HEK293 (cell line): Measurements from ENCODE around the gene DAPK2.

Experiments
- CTCF ChIA-PET: fragments of 350-600 bp; formaldehyde crosslinking; extraction: SDS; loops from one replicate; lab custom pipeline; 2021; ENCODE audit warnings: antibody characterized with exemption; lab: Yijun Ruan, JAX
- POLR2A ChIA-PET: fragments of 300-600 bp; formaldehyde crosslinking; extraction: SDS; loops from one replicate; lab custom pipeline; 2020; ENCODE audit warnings: antibody characterized with exemption, inconsistent platforms; lab: Yijun Ruan, JAX
- H3K27ac ChIP-seq: fragments of 200-500 bp; sonication (Bioruptor generic); 2 replicates; pipeline ENCODE4 v1.5.1; 2014; ENCODE audit warnings: low read depth, low read length, control low read depth, inconsistent platforms; ENCODE audit errors: extremely low read depth
- H3K36me3 ChIP-seq, 2 experiments: fragments of 200-500 bp in 1 of 2; sonication (Bioruptor generic) in 1 of 2; 1 replicate in 1 of 2; 2 replicates in 1 of 2; pipeline ENCODE4 v1.5.1; 2014 to 2017; ENCODE audit warnings: inconsistent platforms in 2 of 2, low read length in 2 of 2; ENCODE audit not compliant: control insufficient read depth in 2 of 2, insufficient read depth in 1 of 2
- H3K4me1 ChIP-seq: fragments of 200-500 bp; sonication (Bioruptor generic); 2 replicates; pipeline ENCODE4 v1.5.1; 2014; ENCODE audit warnings: mild to moderate bottlenecking, low read length, inconsistent platforms; ENCODE audit not compliant: control insufficient read depth, insufficient read depth
- H3K4me3 ChIP-seq: 2 replicates; pipeline ENCODE4 v1.5.1; 2011; ENCODE audit warnings: low read depth, mild to moderate bottlenecking, control low read depth, low read length, moderate library complexity
- H3K9me3 ChIP-seq: fragments of 200-500 bp; sonication (Bioruptor generic); 2 replicates; pipeline ENCODE4 v1.5.1; 2014; ENCODE audit warnings: low read depth, low read length, inconsistent platforms; ENCODE audit not compliant: control insufficient read depth, insufficient read depth
- GLIS1 ChIP-seq: fragments of 450-650 bp; formaldehyde crosslinking; IDR thresholded peaks from 2 replicates; pipeline ENCODE4 v1.5.1; 2016; ENCODE audit warnings: missing biosample characterization, missing genetic modification characterization
- SETDB1 ChIP-seq: IDR thresholded peaks from one replicate; pipeline ENCODE4 v1.6.1; 2017; ENCODE audit warnings: mild to moderate bottlenecking, low read length, moderate library complexity, mixed read lengths; ENCODE audit not compliant: insufficient read length
- ZBTB20 ChIP-seq: fragments of 450-650 bp; formaldehyde crosslinking; IDR thresholded peaks from 2 replicates; pipeline ENCODE4 v1.5.1; 2016; ENCODE audit warnings: missing biosample characterization, missing genetic modification characterization
- ZFP37 ChIP-seq: fragments of 450-650 bp; formaldehyde crosslinking; IDR thresholded peaks from 2 replicates; pipeline ENCODE4 v1.5.1; 2016; ENCODE audit warnings: missing biosample characterization, missing genetic modification characterization
- ZFP41 ChIP-seq: fragments of 450-650 bp; formaldehyde crosslinking; IDR thresholded peaks from 2 replicates; pipeline ENCODE4 v1.5.1; 2016; ENCODE audit warnings: missing biosample characterization, missing genetic modification characterization, borderline replicate concordance
- ZNF169 ChIP-seq: fragments of 450-650 bp; formaldehyde crosslinking; IDR thresholded peaks from 2 replicates; pipeline ENCODE4 v1.5.1; 2016; ENCODE audit warnings: missing biosample characterization, missing genetic modification characterization
- ZNF324 ChIP-seq: fragments of 450-650 bp; formaldehyde crosslinking; IDR thresholded peaks from 2 replicates; pipeline ENCODE4 v1.5.1; 2016; ENCODE audit warnings: missing biosample characterization, missing genetic modification characterization
- ZNF394 ChIP-seq: fragments of 450-650 bp; formaldehyde crosslinking; IDR thresholded peaks from 2 replicates; pipeline ENCODE4 v1.5.1; 2016; ENCODE audit warnings: missing biosample characterization, missing genetic modification characterization, mild to moderate bottlenecking, moderate library complexity, borderline replicate concordance
- ZNF548 ChIP-seq: fragments of 450-650 bp; formaldehyde crosslinking; IDR thresholded peaks from 2 replicates; pipeline ENCODE4 v1.5.1; 2016; ENCODE audit warnings: missing biosample characterization, missing genetic modification characterization
- ZNF596 ChIP-seq: fragments of 450-650 bp; IDR thresholded peaks from 2 replicates; pipeline ENCODE4 v1.5.0; 2018; ENCODE audit warnings: missing biosample characterization, mild to moderate bottlenecking, missing genetic modification characterization, moderate library complexity
- ZNF629 ChIP-seq: fragments of 450-650 bp; formaldehyde crosslinking; IDR thresholded peaks from 2 replicates; pipeline ENCODE4 v1.5.1; 2017; ENCODE audit warnings: missing biosample characterization, missing genetic modification characterization
- TF ChIP-seq, protein P1 (sequence below): fragments of 450-650 bp; IDR thresholded peaks from 2 replicates; pipeline ENCODE4 v1.5.1; 2018; ENCODE audit warnings: missing biosample characterization, missing genetic modification characterization
- TF ChIP-seq, protein P2 (sequence below): IDR thresholded peaks from 2 replicates; pipeline ENCODE4 v1.6.1; 2011; ENCODE audit warnings: mild to moderate bottlenecking, low read depth, low read length, borderline replicate concordance
- TF ChIP-seq, protein P3 (sequence below): fragments of 450-650 bp; formaldehyde crosslinking; IDR thresholded peaks from 2 replicates; pipeline ENCODE4 v1.5.1; 2017; ENCODE audit warnings: missing biosample characterization, mild to moderate bottlenecking, missing genetic modification characterization, moderate library complexity
- TF ChIP-seq, protein P4 (sequence below): fragments of 450-650 bp; formaldehyde crosslinking; IDR thresholded peaks from 2 replicates; pipeline ENCODE4 v1.5.1; 2016; ENCODE audit warnings: missing biosample characterization, missing genetic modification characterization
- TF ChIP-seq, protein P5 (sequence below): fragments of 450-650 bp; formaldehyde crosslinking; IDR thresholded peaks from 2 replicates; pipeline ENCODE4 v1.5.1; 2017; ENCODE audit warnings: missing biosample characterization, missing genetic modification characterization

The DAPK2 gene

DNA sequence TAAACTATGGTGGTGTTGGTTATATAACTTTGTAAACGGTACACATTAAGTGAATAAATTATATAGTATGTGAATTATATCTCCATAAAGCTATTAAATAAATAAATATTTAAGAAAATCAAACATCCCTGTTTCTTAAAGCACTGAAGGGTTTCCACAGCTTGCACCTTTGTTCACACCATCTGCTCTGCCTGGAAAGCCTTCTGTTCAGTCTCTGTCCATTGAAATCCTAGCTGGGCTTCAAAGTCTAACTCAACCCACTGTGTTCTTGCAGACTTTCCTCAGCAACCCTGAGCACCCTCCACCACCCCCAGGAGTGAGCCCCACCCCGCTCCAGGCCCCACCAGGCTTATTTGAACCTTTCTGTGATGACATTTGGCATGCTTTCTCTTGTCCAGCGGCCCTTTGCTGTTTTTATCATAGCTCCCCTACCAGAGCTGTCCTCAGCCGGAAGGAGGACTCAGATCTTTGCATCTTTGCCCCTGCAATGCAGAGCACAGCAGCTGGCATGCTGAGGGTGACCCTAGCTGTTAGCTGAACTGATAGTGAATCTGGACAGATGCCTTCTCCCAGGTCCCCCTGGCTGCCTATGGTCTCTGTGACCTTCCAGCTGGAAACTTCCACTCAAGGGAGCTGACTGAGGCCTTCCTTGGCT, 105.2 kb downstream of the DAPK2 start (continued):
- TF ChIP-seq, protein P1, sequence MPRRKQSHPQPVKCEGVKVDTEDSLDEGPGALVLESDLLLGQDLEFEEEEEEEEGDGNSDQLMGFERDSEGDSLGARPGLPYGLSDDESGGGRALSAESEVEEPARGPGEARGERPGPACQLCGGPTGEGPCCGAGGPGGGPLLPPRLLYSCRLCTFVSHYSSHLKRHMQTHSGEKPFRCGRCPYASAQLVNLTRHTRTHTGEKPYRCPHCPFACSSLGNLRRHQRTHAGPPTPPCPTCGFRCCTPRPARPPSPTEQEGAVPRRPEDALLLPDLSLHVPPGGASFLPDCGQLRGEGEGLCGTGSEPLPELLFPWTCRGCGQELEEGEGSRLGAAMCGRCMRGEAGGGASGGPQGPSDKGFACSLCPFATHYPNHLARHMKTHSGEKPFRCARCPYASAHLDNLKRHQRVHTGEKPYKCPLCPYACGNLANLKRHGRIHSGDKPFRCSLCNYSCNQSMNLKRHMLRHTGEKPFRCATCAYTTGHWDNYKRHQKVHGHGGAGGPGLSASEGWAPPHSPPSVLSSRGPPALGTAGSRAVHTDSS (tag by site-specific recombination), result no peak

DNA sequence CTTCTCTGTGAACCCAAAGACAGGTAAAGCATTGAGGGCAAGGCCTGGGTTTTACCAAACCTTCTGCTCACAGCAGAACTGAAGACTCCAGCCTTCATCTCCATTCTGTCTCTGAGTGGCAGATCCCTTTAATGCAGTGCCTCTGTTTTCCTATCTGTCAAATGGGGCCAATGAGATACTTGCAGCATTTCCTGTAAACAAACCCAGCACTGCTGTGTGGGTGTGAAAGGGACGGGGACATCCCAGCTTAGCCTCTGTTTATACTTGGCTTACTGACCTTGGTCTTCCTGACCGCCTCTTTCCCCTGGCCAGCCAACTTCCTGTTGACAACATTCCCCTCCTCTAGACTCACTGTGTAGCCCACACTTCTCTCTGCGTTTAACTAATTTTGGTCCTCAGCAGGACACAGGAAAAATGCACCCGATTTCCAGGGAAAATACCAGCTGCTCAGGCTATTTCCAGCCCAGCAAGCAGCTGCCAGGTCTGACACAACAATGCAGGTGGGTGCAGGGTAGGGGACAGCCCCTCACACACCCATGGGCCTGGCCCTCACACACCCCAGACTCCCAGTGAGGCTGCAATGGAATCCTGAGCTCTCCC, 106.7 kb downstream of the DAPK2 start:
- Histone ChIP-seq H3K27ac (no peak overlapping the region), H3K36me3 (no peaks in the 10 kb centered on the region), H3K9me3 (no peaks in the 10 kb centered on the region), H3K4me3 (no peak overlapping the region), H3K4me1 (no peaks in the 10 kb centered on the region)
- ChIA-PET POLR2A (interaction anchor here (0.5 kb wide), 1 partner anchor 101 kb away, joined by 6 read pairs; no protein-coding TSS in a partner anchor), CTCF (no interaction called here)
- TF ChIP-seq ZBTB20, result no peak
- TF ChIP-seq ZFP37 (tag by site-specific recombination), result no peak
- TF ChIP-seq, protein P2, sequence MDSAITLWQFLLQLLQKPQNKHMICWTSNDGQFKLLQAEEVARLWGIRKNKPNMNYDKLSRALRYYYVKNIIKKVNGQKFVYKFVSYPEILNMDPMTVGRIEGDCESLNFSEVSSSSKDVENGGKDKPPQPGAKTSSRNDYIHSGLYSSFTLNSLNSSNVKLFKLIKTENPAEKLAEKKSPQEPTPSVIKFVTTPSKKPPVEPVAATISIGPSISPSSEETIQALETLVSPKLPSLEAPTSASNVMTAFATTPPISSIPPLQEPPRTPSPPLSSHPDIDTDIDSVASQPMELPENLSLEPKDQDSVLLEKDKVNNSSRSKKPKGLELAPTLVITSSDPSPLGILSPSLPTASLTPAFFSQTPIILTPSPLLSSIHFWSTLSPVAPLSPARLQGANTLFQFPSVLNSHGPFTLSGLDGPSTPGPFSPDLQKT, result no peak
- TF ChIP-seq, protein P3, sequence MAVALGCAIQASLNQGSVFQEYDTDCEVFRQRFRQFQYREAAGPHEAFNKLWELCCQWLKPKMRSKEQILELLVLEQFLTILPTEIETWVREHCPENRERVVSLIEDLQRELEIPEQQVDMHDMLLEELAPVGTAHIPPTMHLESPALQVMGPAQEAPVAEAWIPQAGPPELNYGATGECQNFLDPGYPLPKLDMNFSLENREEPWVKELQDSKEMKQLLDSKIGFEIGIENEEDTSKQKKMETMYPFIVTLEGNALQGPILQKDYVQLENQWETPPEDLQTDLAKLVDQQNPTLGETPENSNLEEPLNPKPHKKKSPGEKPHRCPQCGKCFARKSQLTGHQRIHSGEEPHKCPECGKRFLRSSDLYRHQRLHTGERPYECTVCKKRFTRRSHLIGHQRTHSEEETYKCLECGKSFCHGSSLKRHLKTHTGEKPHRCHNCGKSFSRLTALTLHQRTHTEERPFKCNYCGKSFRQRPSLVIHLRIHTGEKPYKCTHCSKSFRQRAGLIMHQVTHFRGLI (tag by site-specific recombination), result no peak
- TF ChIP-seq GLIS1 (tag by site-specific recombination), result no peak
- TF ChIP-seq, protein P4, sequence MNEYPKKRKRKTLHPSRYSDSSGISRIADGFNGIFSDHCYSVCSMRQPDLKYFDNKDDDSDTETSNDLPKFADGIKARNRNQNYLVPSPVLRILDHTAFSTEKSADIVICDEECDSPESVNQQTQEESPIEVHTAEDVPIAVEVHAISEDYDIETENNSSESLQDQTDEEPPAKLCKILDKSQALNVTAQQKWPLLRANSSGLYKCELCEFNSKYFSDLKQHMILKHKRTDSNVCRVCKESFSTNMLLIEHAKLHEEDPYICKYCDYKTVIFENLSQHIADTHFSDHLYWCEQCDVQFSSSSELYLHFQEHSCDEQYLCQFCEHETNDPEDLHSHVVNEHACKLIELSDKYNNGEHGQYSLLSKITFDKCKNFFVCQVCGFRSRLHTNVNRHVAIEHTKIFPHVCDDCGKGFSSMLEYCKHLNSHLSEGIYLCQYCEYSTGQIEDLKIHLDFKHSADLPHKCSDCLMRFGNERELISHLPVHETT (tag by site-specific recombination), result no peak
- TF ChIP-seq ZNF394 (tag by site-specific recombination), result no peak
- TF ChIP-seq SETDB1, result no peak
- TF ChIP-seq, protein P5, sequence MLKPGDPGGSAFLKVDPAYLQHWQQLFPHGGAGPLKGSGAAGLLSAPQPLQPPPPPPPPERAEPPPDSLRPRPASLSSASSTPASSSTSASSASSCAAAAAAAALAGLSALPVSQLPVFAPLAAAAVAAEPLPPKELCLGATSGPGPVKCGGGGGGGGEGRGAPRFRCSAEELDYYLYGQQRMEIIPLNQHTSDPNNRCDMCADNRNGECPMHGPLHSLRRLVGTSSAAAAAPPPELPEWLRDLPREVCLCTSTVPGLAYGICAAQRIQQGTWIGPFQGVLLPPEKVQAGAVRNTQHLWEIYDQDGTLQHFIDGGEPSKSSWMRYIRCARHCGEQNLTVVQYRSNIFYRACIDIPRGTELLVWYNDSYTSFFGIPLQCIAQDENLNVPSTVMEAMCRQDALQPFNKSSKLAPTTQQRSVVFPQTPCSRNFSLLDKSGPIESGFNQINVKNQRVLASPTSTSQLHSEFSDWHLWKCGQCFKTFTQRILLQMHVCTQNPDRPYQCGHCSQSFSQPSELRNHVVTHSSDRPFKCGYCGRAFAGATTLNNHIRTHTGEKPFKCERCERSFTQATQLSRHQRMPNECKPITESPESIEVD (tag by site-specific recombination), result no peak
- TF ChIP-seq ZFP41 (tag by site-specific recombination), result no peak
- TF ChIP-seq ZNF596 (tag by site-specific recombination), result no peak
- no peak for TF ChIP-seq ZNF629
- no peak for TF ChIP-seq ZNF169
- no peak for TF ChIP-seq ZNF548 (tag by site-specific recombination)
- no peak for TF ChIP-seq ZNF324 (tag by site-specific recombination)
- TF ChIP-seq, all 188 proteins: peak for 0
